GM18498 (cell line): ENCODE results near the gene SPAG4.
A peak's percentile ranks its signal among the peaks of the same experiment; 100 is the strongest.

Source experiments
- ATAC-seq: cut with Tn5 transposase; IDR thresholded peaks from one replicate; pipeline ENCODE4 v1.9.1; 2021; ENCODE audit warnings: mild to moderate bottlenecking, moderate library complexity; ENCODE audit not compliant: unreplicated experiment

Gene SPAG4

GRCh38 chr20:35598899-35599775 lies 16.5 kb upstream of the SPAG4 start:
- no peak for ATAC-seq

DNA sequence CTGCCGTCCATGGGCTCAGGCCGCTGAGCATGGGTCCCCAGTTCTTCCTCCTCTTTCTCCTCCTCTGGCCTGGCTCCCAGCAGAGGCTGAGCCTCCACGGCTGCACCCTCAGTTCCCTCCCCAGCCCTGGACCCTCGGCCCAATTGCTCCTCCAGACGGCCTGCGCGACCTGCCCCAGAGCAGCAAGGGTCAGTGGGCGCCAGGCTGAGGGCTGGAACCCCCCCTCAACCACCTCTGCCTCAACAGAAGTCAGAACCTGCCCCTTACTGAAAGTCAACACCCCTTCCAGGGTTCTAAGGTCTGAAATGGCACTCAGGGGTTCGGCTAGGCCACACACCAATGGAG lies 15.9 kb upstream of the SPAG4 start:
- ATAC-seq = no peak

GRCh38 chr20:35600176-35600992 lies 15.2 kb upstream of the SPAG4 start:
- ATAC-seq = no peak

- peak; percentile 61 for ATAC-seq
These were observed 14.3 kb upstream of the SPAG4 start for GRCh38 chr20:35600993-35601973.

- ATAC-seq = no peak
These were observed 13.6 kb upstream of the SPAG4 start for GRCh38 chr20:35601990-35602389.

DNA sequence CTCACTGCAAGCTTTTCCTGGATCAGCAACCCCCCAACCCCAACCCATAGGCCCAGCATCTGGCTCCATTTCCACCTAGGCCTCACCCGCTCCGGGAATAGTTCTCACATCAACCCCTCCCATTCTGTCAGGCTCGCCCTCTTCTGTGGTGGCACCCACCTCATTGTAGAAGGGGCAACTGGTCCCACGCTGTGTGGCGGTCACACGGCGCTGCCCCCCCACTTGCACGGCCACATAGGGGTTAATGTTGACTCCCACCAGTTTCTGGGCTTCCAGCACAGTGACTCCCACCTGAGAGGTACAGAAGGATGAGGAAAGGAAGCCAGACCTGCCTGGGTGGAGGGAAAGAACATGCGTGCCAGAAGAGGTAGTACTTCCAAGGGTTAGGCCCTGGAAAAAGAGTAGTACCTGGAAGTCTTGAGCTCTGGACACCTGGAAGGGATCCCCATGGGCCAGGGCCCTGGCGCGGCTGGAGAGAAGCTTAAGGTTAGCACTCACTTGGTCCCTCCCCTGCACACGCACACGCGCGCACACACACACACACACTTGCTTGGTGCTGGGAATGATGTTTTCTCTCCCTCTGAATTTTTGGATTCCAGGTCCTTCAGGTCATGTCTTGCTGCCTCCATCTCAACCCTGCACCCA lies 12.7 kb upstream of the SPAG4 start:
- ATAC-seq = no peak

DNA sequence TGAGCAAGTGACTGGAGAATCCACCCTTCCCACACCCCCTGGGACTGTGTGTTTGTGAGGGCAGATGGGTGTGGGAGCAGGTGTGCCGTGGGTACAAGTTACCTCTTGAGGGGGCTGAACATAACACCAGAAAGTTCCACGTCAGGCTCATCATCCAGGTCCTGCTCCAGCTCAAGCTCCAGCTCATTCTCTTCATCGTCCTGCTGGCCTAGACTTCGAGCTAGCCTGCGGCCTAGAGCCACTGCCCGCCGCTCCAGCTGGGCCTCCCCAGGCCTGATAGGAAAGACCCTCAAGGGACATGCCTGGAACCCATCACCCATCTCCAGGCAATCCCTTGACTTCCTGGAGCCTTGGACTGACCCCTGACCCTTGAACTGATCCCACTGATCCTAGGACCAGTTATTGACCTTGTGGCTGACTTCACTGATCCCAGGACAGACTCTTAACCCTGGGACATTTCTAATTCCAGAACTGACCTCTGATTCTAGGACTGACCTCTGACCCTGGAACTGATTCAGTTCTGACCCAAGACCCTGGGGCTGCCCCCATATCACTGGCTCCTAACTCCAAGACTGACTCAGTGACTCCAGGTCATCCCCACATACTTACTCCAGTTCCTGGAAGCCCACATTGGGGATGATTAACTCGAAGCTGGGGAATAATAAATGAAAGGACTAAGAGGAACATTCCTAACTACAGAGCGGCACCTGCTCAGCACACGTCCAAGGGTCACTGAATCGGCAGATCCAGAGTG lies 11.8 kb upstream of the SPAG4 start:
- ATAC-seq = no peak

DNA sequence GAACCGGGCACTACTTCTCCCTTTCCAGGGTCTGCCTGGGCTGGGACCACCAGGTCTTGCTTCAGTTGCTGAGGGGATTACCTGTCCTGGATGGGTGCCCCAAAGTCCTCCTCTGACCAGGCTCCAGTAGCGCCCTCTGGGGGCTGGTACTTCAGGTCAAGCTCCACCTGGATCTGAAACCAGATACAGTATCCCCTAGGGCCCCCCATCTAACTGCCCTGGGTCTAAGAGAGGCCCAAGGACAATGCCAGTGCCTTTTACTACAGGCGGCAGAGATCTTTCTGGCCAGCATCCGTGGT lies 11.2 kb upstream of the SPAG4 start:
- no peak for ATAC-seq

DNA sequence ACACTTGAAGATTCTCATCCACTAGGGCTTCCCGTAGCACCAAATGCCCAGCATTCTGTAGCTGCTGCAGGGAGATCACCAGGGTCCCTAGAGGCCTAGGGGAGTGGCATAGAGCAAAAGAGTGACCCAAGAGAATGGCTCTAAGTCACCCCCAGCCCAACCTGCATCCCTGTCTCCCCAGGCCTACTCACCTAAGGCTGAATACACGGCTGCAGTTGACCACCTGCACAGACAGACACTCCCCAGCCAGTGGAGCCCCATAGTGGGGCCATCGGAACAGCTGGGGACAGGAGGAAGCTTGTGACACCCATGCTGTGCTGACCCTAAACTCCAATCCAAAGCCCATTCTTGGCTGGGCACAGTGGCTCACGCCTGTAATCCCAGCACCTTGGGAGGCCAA lies 9.5 kb upstream of the SPAG4 start:
- ATAC-seq = no peak

DNA sequence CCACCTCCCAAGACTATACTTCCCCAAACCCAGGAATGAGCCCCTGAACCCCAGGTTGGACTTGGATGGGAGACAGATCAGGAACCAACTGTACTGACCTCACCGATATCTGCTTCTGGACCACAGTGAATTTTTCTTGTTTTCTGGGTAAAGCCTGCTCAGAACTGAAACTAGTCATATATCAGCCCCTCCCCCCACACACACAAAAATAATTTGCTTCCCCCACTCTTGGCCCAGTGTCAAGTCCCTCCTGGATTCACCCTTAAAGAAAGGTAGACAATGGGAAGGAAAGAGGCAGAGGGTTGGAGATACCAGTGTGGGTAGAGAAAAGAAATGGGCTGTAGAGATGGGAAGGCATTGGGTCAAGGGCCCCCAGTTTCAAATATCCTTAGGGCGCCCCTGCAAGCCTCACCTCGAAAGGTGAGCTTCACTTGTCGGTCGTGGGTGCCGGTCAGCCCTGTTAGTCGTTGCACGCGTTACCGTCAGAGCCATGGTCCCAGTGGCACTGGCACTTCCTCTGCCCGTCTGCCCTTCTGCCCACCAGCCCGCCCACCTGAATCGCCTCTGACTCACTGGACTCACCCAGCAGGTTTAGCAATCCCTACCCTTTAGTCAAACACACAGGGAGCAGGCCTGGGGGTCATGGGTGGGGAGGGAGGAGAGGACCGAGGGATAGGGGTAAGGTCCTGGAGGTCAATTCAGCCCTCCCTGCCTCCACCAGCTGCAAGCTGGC lies 8.5 kb upstream of the SPAG4 start:
- ATAC-seq = no peak

- ATAC-seq = no peak
These were observed 4.7 kb upstream of the SPAG4 start for GRCh38 chr20:35610833-35611427.

GRCh38 chr20:35611482-35611881 lies 4.1 kb upstream of the SPAG4 start:
- ATAC-seq = no peak

GRCh38 chr20:35616465-35617396 lies 1.1 kb downstream of the SPAG4 start:
- no peak for ATAC-seq

GRCh38 chr20:35617397-35618262 lies 2.0 kb downstream of the SPAG4 start:
- ATAC-seq = no peak

DNA sequence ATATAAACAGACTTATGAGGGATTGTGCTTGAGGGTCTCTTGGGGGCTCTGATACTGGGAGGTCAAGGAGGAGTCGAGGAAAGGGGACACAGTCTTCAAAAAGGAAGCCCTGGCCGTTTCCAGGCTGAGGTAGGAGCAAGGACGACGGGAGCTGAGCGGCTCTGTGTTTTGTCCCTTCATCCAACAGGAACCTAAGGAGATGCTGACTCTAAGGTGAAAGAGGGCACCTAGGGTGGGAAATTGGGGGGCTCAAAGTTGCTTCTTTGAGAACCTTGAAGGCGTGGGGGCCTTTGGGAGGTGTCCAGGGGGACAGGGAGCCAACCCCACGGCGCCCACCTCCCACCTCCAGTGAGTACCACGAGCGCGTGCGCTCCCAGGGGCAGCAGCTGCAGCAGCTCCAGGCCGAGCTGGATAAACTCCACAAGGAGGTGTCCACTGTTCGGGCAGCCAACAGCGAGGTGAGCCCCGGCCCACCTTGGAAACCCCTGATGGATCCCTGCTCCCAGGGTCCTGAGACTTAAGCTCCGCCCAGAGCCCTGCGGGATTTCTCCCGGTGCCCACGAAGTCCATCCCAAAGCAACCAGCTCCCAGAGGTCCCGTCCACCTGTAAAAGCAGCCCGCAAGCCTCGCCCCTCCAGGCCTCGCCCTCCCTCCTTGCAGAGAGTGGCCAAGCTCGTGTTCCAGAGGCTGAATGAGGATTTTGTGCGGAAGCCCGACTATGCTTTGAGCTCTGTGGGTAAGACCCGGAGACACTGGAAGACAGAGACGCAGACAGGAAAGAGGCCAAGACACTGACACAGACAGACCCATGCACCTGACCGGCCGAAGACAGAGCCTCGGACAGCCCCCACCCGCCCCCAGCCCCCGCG lies 2.9 kb downstream of the SPAG4 start:
- ATAC-seq = no peak
